Measurements from ENCODE around the gene ARFGEF2.
"Not testable (repeated sequence)": the region's sequence is repeated elsewhere in the genome, so short reads cannot be mapped to it uniquely, and the experiment has no call there.

Gene ARFGEF2

DNA sequence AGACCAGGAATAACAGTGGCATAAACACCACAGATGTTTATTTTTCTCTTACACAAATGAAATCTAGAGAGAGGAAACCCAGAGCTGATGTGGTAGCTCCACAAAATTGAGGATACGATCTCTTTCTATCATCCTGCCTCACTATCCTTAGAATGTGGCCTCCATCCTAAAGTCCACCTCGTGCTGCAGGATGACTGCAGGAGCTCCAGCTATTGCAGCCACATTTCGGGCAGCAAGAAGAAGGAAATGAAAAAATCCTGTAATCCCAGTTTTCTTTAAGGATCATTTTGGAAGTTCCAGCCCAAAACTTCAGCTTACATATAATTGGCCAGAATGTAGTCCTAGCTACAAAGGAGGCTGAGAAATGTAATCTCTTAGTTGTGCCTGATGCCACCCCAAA is 41.2 kb upstream of the ARFGEF2 start:
- Histone ChIP-seq H3K9ac (ENCODE audit: insufficient read length, low read depth) (no peak overlapping the region), H3K4me1 (ENCODE audit: insufficient read depth, insufficient read length) (no peaks in the 10 kb centered on the region), H3K9me3 (ENCODE audit: insufficient read depth, low read length) (no peaks in the 10 kb centered on the region), H3K27me3 (ENCODE audit: insufficient read depth, insufficient read length) (no peaks in the 10 kb centered on the region), H3K36me3 (ENCODE audit: insufficient read depth, insufficient read length, low read length) (no peaks in the 10 kb centered on the region), H3K4me3 (ENCODE audit: insufficient read length, low read depth) (no peak overlapping the region)
- no peak for DNase-seq (ENCODE audit: low read depth, low spot score)
- TF ChIP-seq ZNF274 (IDR thresholded peaks at IDR 0.05; ENCODE audit: low read depth, low read length): no peak
- no peak for TF ChIP-seq SUZ12 (IDR thresholded peaks at IDR 0.05; ENCODE audit: extremely low read depth, insufficient read depth, insufficient read length)
- no peak for TF ChIP-seq YY1 (IDR thresholded peaks at IDR 0.05; ENCODE audit: insufficient read depth, insufficient read length)

DNA sequence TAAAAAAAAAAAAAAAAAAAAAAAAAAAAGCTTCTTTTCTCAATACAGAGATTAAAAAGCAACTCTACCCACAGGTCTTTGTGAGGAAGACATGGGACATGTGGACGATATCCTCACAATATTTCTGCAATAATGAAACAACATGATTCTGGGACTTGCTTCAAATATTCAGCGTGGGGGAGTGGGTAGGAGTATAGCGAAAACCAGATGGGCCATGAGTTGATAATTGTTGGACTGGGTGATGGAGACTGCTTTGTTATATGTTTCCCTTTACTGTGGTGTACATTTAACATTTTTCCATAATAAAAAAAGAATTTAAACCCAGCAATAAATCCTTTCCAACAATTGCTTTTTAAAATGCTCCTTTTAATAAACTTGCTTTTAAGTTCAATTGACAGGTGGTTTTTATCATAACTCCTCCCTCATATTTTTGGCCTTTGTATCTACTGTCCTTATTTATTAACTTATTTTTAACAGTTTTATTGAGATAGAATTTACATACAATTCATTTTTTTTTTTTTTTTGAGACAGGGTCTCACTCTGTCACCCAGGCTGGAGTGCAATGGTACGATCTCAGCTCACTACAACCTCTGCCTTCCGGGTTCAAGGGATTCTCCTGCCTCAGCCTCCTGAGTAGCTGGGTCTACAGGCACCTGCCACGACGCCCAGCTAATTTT is 40.4 kb upstream of the ARFGEF2 start:
- TF ChIP-seq SUZ12 (IDR thresholded peaks at IDR 0.05; ENCODE audit: extremely low read depth, insufficient read depth, insufficient read length) (no peak), ZNF274 (IDR thresholded peaks at IDR 0.05; ENCODE audit: low read depth, low read length) (no peak), YY1 (IDR thresholded peaks at IDR 0.05; ENCODE audit: insufficient read depth, insufficient read length) (no peak)
- no peaks in the 10 kb centered on the region for H3K36me3 ChIP-seq (ENCODE audit: insufficient read depth, insufficient read length, low read length)
- H3K9me3 ChIP-seq (ENCODE audit: insufficient read depth, low read length): no peaks in the 10 kb centered on the region
- H3K27me3 ChIP-seq (ENCODE audit: insufficient read depth, insufficient read length): no peaks in the 10 kb centered on the region
- no peaks in the 10 kb centered on the region for H3K4me1 ChIP-seq (ENCODE audit: insufficient read depth, insufficient read length)
- no peak overlapping the region for H3K9ac ChIP-seq (ENCODE audit: insufficient read length, low read depth)
- H3K4me3 ChIP-seq (ENCODE audit: insufficient read length, low read depth): no peak overlapping the region
- DNase-seq (ENCODE audit: low read depth, low spot score): no peak

DNA sequence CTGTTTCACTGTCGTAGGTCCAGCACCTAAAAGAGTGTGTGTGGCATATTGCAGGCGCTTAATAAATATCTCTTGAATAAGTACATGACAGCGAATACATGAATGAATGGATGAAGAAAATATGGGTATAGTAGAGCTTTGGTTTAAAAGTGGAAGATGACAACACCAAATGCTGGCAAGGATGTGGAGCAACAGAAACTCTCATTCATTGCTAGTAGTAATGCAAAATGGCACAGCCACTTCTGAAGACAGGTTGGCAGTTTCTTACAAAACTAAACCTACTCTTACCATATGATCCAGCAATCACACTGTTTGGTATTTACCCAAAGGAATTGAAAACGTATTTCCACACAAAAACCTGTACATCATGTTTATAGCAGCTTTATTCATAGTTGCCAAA is 36.3 kb upstream of the ARFGEF2 start:
- H3K36me3 ChIP-seq (ENCODE audit: insufficient read depth, insufficient read length, low read length): no peaks in the 10 kb centered on the region
- no peaks in the 10 kb centered on the region for H3K4me1 ChIP-seq (ENCODE audit: insufficient read depth, insufficient read length)
- no peak for DNase-seq (ENCODE audit: low read depth, low spot score)
- H3K27me3 ChIP-seq (ENCODE audit: insufficient read depth, insufficient read length): no peaks in the 10 kb centered on the region
- H3K4me3 ChIP-seq (ENCODE audit: insufficient read length, low read depth): no peak overlapping the region
- TF ChIP-seq SUZ12 (IDR thresholded peaks at IDR 0.05; ENCODE audit: extremely low read depth, insufficient read depth, insufficient read length) (no peak), ZNF274 (IDR thresholded peaks at IDR 0.05; ENCODE audit: low read depth, low read length) (no peak), YY1 (IDR thresholded peaks at IDR 0.05; ENCODE audit: insufficient read depth, insufficient read length) (no peak)
- no peak overlapping the region for H3K9ac ChIP-seq (ENCODE audit: insufficient read length, low read depth)
- H3K9me3 ChIP-seq (ENCODE audit: insufficient read depth, low read length): no peaks in the 10 kb centered on the region

DNA sequence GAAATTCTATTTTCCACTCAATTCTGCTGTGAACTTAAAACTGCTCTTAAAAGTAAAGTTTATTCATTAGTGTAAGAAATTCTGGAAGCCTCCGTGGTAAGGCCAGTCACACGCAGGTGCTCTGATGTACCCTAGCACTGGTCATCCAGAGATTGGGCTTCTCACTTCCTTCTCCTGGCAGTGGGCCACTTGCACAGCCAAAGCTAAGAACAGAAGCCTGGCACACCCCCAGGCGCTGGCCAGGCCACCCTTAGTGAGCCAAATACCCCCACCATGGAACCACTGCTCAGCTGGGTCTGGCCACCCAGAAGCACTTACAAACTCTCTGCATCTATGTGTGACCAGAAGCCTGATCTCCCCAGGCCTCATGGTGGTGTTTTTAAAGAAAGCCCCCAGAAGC is 35.3 kb upstream of the ARFGEF2 start:
- no peak for DNase-seq (ENCODE audit: low read depth, low spot score)
- no peaks in the 10 kb centered on the region for H3K27me3 ChIP-seq (ENCODE audit: insufficient read depth, insufficient read length)
- no peaks in the 10 kb centered on the region for H3K9me3 ChIP-seq (ENCODE audit: insufficient read depth, low read length)
- H3K4me3 ChIP-seq (ENCODE audit: insufficient read length, low read depth): no peak overlapping the region
- no peak for TF ChIP-seq SUZ12 (IDR thresholded peaks at IDR 0.05; ENCODE audit: extremely low read depth, insufficient read depth, insufficient read length)
- no peak for TF ChIP-seq ZNF274 (IDR thresholded peaks at IDR 0.05; ENCODE audit: low read depth, low read length)
- no peak for TF ChIP-seq YY1 (IDR thresholded peaks at IDR 0.05; ENCODE audit: insufficient read depth, insufficient read length)
- H3K9ac ChIP-seq (ENCODE audit: insufficient read length, low read depth): no peak overlapping the region
- no peaks in the 10 kb centered on the region for H3K36me3 ChIP-seq (ENCODE audit: insufficient read depth, insufficient read length, low read length)
- H3K4me1 ChIP-seq (ENCODE audit: insufficient read depth, insufficient read length): no peaks in the 10 kb centered on the region

DNA sequence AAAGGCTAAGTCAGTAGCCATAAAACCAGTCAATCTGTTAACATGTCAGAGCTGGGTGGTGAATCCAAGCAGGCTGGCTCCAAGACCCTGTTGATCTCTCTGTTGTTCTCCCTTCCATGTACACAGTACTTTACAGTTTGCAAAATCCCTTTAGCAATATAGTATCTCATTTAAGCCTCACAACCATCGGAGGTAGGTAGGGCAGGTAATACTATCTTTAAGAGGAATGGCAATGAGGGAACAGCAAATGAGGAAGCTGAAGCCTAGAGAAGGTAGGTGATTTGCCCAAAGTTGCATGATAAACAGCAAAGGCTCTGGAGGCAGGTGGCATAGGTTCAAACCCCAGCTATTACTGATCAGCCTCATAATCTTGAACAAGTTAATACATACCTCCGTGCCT is 34.7 kb upstream of the ARFGEF2 start:
- Histone ChIP-seq H3K4me3 (ENCODE audit: insufficient read length, low read depth) (no peak overlapping the region), H3K4me1 (ENCODE audit: insufficient read depth, insufficient read length) (no peaks in the 10 kb centered on the region), H3K9me3 (ENCODE audit: insufficient read depth, low read length) (no peaks in the 10 kb centered on the region), H3K27me3 (ENCODE audit: insufficient read depth, insufficient read length) (peaks cover 4% of the 10 kb centered on the region), H3K9ac (ENCODE audit: insufficient read length, low read depth) (no peak overlapping the region), H3K36me3 (ENCODE audit: insufficient read depth, insufficient read length, low read length) (no peaks in the 10 kb centered on the region)
- no peak for DNase-seq (ENCODE audit: low read depth, low spot score)
- TF ChIP-seq SUZ12 (IDR thresholded peaks at IDR 0.05; ENCODE audit: extremely low read depth, insufficient read depth, insufficient read length): no peak

- H3K4me1 ChIP-seq (ENCODE audit: insufficient read depth, insufficient read length); H3K4me3 ChIP-seq (ENCODE audit: insufficient read length, low read depth); H3K9ac ChIP-seq (ENCODE audit: insufficient read length, low read depth): not testable (repeated sequence)
Observed at GRCh38 chr20:48888517-48888916, 33.0 kb upstream of the ARFGEF2 start.

DNA sequence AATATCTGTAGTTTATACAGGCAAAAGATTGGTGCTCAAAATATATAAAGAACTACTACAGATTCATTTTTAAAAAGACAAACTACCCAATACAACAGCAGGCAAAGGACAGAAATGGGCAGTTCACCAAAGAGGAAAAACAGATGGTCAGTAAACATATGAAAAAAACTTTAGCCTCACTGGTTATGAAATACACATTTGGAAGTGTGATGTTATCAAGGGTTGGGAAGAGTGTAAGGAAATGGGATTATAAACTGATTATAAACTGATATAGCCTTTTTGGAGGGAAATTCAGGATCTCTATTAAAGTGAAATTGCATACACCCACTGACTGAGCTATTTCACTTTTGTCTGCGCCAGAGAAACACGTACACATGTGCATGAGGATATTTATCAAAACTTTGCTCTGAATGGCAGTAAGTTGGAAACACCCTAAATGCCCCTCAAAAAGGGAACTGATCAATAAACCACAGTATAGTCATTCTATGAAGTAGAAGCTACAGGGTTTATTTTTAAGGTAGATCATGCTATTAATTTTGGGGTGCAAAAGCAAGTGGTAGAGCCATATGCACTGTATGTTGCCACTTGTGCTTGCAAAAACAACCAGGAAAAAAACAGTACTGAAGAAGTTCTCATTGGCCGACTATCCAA is 32.2 kb upstream of the ARFGEF2 start:
- Histone ChIP-seq H3K36me3 (ENCODE audit: insufficient read depth, insufficient read length, low read length) (no peaks in the 10 kb centered on the region), H3K27me3 (ENCODE audit: insufficient read depth, insufficient read length) (peaks cover 4% of the 10 kb centered on the region), H3K9ac (ENCODE audit: insufficient read length, low read depth) (no peak overlapping the region), H3K9me3 (ENCODE audit: insufficient read depth, low read length) (no peaks in the 10 kb centered on the region), H3K4me1 (ENCODE audit: insufficient read depth, insufficient read length) (no peaks in the 10 kb centered on the region), H3K4me3 (ENCODE audit: insufficient read length, low read depth) (no peak overlapping the region)
- DNase-seq (ENCODE audit: low read depth, low spot score): no peak
- no peak for TF ChIP-seq YY1 (IDR thresholded peaks at IDR 0.05; ENCODE audit: insufficient read depth, insufficient read length)
- TF ChIP-seq ZNF274 (IDR thresholded peaks at IDR 0.05; ENCODE audit: low read depth, low read length): no peak
- no peak for TF ChIP-seq SUZ12 (IDR thresholded peaks at IDR 0.05; ENCODE audit: extremely low read depth, insufficient read depth, insufficient read length)

More at GRCh38 chr20:48888517-48888916, 33.0 kb upstream of the ARFGEF2 start:
- not testable (repeated sequence) for H3K9me3 ChIP-seq (ENCODE audit: insufficient read depth, low read length); DNase-seq (ENCODE audit: low read depth, low spot score); H3K36me3 ChIP-seq (ENCODE audit: insufficient read depth, insufficient read length, low read length); H3K27me3 ChIP-seq (ENCODE audit: insufficient read depth, insufficient read length)
